IPS DF 6.9 (cell line): Measurements from ENCODE around the gene STUB1.

ENCODE experiments used
- DNase-seq: peaks from one replicate; pipeline ENCODE4 v3.0.0-alpha.2; 2013; ENCODE audit warnings: low read depth, low spot score
- H3K27ac ChIP-seq: one replicate; pipeline ENCODE4 v1.5.1; 2013; ENCODE audit warnings: low read length, control low read depth
- H3K27me3 ChIP-seq: 2 replicates; pipeline ENCODE4 v1.6.1; 2013; ENCODE audit warnings: mild to moderate bottlenecking, low read length; ENCODE audit not compliant: control insufficient read depth, insufficient read depth
- H3K36me3 ChIP-seq: 2 replicates; pipeline ENCODE4 v1.6.1; 2013; ENCODE audit warnings: low read length; ENCODE audit not compliant: control insufficient read depth, insufficient read depth
- H3K4me1 ChIP-seq: 2 replicates; pipeline ENCODE4 v1.6.1; 2013; ENCODE audit warnings: low read length; ENCODE audit not compliant: control insufficient read depth, insufficient read depth
- H3K4me3 ChIP-seq: 2 replicates; pipeline ENCODE4 v1.5.1; 2013; ENCODE audit warnings: mild to moderate bottlenecking, low read length
- H3K9me3 ChIP-seq: 2 replicates; pipeline ENCODE4 v1.6.1; 2013; ENCODE audit warnings: low read length, inconsistent platforms; ENCODE audit not compliant: control insufficient read depth, insufficient read depth
- WGBS: extraction: QIAGEN DNeasy Blood & Tissue Kit; methylation state at CpG from one replicate; pipeline ENCODE4 v1.1.7; 2013; ENCODE audit warnings: mixed read lengths, missing lambda C conversion rate; ENCODE audit not compliant: insufficient read length, insufficient coverage; 5-methylcytosine and 5-hydroxymethylcytosine counted together

Gene STUB1

GRCh38 chr16:698911-699671, 18.9 kb downstream of the STUB1 start:
- no peaks in the 10 kb centered on the region for H3K9me3 ChIP-seq
- no CpG with 5 or more reads among the region's 19 CpGs for WGBS
- no peak overlapping the region for H3K27ac ChIP-seq
- H3K27me3 ChIP-seq: peaks cover 36% of the 10 kb centered on the region
- no peak overlapping the region for H3K4me3 ChIP-seq
- H3K4me1 ChIP-seq: peaks cover 3% of the 10 kb centered on the region
- H3K36me3 ChIP-seq: no peaks in the 10 kb centered on the region; the same call in 1 of the 2 replicates
- no peak for DNase-seq

GRCh38 chr16:700684-701584, 20.7 kb downstream of the STUB1 start:
- no peak for DNase-seq
- Histone ChIP-seq H3K36me3 (no peaks in the 10 kb centered on the region), H3K27ac (no peak overlapping the region), H3K27me3 (peaks cover 43% of the 10 kb centered on the region), H3K9me3 (no peaks in the 10 kb centered on the region), H3K4me1 (no peaks in the 10 kb centered on the region), H3K4me3 (no peak overlapping the region)
- no CpG with 5 or more reads among the region's 76 CpGs for WGBS

- peaks cover 52% of the 10 kb centered on the region for H3K27me3 ChIP-seq
- H3K9me3 ChIP-seq: no peaks in the 10 kb centered on the region
- H3K4me1 ChIP-seq: peaks cover 2% of the 10 kb centered on the region; the same call in 1 of the 2 replicates
- H3K27ac ChIP-seq: no peak overlapping the region
- no peaks in the 10 kb centered on the region for H3K36me3 ChIP-seq
- no CpG with 5 or more reads among the region's 19 CpGs for WGBS
- DNase-seq: no peak
- no peak overlapping the region for H3K4me3 ChIP-seq
Measured at GRCh38 chr16:702341-702740, 22.1 kb downstream of the STUB1 start.

GRCh38 chr16:703406-703805, 23.2 kb downstream of the STUB1 start:
- WGBS: no CpG with 5 or more reads among the region's 12 CpGs

DNA sequence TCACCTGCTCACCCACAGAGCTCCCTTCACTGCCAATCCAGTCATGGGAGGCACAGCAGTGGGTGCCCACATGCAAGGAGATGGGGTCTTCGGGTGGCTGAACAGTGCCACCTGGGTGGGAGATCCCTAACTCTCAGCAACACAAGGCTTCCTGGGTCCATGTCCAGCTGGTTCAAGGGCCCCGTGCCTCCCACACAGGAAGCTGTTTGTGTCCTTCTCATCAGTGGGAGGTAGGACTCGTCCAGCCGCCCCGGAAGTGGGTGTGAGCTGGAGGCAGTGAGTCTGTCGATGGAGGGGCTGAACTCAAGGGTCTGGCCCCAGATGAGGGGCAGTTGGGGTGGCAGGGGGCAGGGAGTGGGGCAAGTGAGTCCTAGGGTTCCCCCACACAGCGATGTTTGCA, 23.8 kb downstream of the STUB1 start:
- H3K27me3 ChIP-seq: peaks cover 60% of the 10 kb centered on the region
- no CpG with 5 or more reads among the region's 7 CpGs for WGBS
- peaks cover 2% of the 10 kb centered on the region; the same call in 1 of the 2 replicates for H3K4me1 ChIP-seq
- no peak overlapping the region for H3K4me3 ChIP-seq
- no peaks in the 10 kb centered on the region for H3K36me3 ChIP-seq
- no peaks in the 10 kb centered on the region for H3K9me3 ChIP-seq
- no peak overlapping the region for H3K27ac ChIP-seq
- no peak for DNase-seq

More at GRCh38 chr16:703406-703805, 23.2 kb downstream of the STUB1 start:
- Histone ChIP-seq H3K4me1 (peaks cover 2% of the 10 kb centered on the region; the same call in 1 of the 2 replicates), H3K27ac (no peak overlapping the region), H3K4me3 (no peak overlapping the region), H3K36me3 (no peaks in the 10 kb centered on the region), H3K27me3 (peaks cover 60% of the 10 kb centered on the region), H3K9me3 (no peaks in the 10 kb centered on the region)
- DNase-seq: no peak

- Histone ChIP-seq H3K4me3 (peak overlapping the region; percentile 42; the same call in 1 of the 2 replicates), H3K36me3 (no peaks in the 10 kb centered on the region), H3K4me1 (peaks cover 3% of the 10 kb centered on the region; the same call in 1 of the 2 replicates), H3K27ac (no peak overlapping the region), H3K9me3 (no peaks in the 10 kb centered on the region), H3K27me3 (peaks cover 58% of the 10 kb centered on the region)
- no CpG with 5 or more reads among the region's 50 CpGs for WGBS
- no peak for DNase-seq
Measured at GRCh38 chr16:704552-705380, 24.6 kb downstream of the STUB1 start.

DNA sequence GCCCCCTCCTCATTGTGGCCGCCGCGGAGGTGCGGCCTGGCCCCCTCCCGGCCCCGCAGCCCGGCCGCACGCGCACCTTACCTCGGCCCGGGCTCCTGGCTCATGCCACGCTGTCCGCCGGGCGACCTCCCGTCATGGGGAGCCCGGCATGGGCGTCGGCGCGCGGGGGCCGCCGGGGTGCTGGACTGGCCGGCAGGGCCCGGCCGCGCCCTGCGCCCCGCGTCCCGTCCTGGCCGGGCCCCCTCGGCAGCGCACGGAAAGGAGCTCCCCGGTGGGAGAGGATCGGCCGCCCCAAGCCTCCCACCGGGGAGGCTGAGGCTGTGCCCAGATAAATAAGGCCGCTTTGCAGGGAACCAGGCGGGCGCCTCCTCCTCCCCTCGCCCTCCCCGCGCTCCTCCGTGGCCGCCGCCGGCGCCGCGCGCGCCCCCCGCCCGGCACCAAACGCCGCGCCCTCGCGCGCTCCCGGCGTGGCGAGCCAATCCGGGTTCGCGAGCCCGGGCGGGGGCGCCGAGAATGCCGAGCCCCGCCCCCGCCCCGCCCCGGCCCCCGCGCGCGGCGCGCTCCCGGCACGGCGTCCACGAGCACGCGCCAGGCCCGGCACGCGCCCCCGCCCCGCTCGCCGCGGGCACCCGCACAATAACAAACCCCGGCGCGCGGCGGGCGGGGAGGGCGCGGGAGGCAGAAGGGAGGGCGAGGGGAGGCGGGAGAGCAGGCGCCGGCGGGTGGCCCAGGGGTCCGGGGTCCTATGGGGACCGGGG, 25.4 kb downstream of the STUB1 start, which contains the start of gene FBXL16:
Gene FBXL16 (minus strand): TSS at position 371 of the 758 bp plus-strand sequence. CDS start 8,396 bp downstream, outside the sequence.
- H3K27me3 ChIP-seq: peaks cover 58% of the 10 kb centered on the region
- H3K4me3 ChIP-seq: peak within 1 kb of the TSS; percentile 42; the same call in 1 of the 2 replicates
- no peaks in the 10 kb centered on the region for H3K9me3 ChIP-seq
- no CpG with 5 or more reads among the region's 115 CpGs for WGBS
- H3K27ac ChIP-seq: no peak within 1 kb of the TSS
- H3K36me3 ChIP-seq: no peaks in the 10 kb centered on the region
- DNase-seq: no peak
- H3K4me1 ChIP-seq: peaks cover 6% of the 10 kb centered on the region; the same call in 1 of the 2 replicates

DNA sequence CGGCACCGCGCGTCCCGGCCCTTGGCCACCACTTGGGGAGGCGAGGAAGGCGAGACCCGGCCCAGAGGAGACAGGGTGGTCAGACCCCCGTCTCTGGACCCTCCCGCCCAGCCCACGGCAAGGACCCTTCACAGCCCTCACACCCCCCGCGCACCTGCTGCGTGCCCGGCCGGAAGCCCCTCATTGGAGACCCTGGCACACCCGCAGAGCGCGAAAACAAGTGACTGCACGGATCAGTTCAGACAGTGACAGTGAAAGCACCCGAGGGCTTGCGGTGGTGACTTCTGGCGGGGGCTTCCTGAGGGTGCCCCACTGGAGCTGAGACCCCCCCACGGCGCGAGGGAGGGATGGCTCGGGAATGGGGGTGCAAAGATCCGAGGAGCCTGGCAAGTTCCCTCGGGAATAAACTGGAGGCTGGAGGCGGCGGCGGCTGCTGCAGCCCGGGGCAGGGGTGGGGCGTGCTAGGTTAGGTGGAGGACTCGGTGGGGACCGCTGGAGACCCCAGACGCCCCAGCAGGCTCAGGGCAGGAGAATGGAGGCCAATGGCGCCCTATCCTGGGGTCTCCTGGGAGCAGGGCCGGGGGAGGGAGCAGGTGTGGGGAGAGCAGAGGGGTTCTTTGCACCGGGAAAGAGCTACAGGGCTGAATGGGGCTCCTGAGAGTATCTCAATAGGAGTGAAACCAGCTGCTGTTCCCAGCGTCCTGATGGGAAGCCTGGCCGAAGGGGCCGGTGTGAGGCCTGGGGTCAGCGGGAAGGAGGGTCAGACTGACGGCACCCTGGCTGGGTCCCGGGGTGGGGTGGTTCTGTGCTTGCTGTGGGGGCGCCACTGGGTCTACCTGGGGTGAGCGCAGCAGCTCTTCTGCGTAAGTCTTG, 26.2 kb downstream of the STUB1 start:
- H3K36me3 ChIP-seq: no peaks in the 10 kb centered on the region
- no peaks in the 10 kb centered on the region for H3K9me3 ChIP-seq
- peaks cover 53% of the 10 kb centered on the region for H3K27me3 ChIP-seq
- peaks cover 6% of the 10 kb centered on the region; the same call in 1 of the 2 replicates for H3K4me1 ChIP-seq
- H3K4me3 ChIP-seq: peak overlapping the region; percentile 42; the same call in 1 of the 2 replicates
- DNase-seq: no peak
- H3K27ac ChIP-seq: no peak overlapping the region
- WGBS: no CpG with 5 or more reads among the region's 49 CpGs
